Activated T-cell treated with anti-CD3 and anti-CD28 coated beads for 48 hours (primary cell): ENCODE results near the gene AMOTL1.
"Not testable (repeated sequence)": the region's sequence is repeated elsewhere in the genome, so short reads cannot be mapped to it uniquely, and the experiment has no call there.

Experiments used
- DNase-seq: peaks from one replicate; pipeline ENCODE4 v3.0.0-alpha.2; 2020; ENCODE audit warnings: low read depth

Gene AMOTL1

GRCh38 chr11:94793002-94793401, 24.8 kb downstream of the AMOTL1 start:
- no peak for DNase-seq

- DNase-seq, result no peak
Measured at GRCh38 chr11:94793822-94794221, 25.7 kb downstream of the AMOTL1 start.

GRCh38 chr11:94794287-94795168, 26.4 kb downstream of the AMOTL1 start:
- no peak for DNase-seq

GRCh38 chr11:94795476-94796189, 27.5 kb downstream of the AMOTL1 start:
- DNase-seq, result no peak

GRCh38 chr11:94796190-94796580, 28.0 kb downstream of the AMOTL1 start:
- no peak for DNase-seq

- DNase-seq, result no peak
Measured at GRCh38 chr11:94796863-94797262, 28.7 kb downstream of the AMOTL1 start.

GRCh38 chr11:94799726-94800125, 31.6 kb downstream of the AMOTL1 start:
- no peak for DNase-seq

- DNase-seq, result no peak
Measured at GRCh38 chr11:94800414-94800813, 32.3 kb downstream of the AMOTL1 start.

GRCh38 chr11:94801866-94802460, 33.8 kb downstream of the AMOTL1 start:
- no peak for DNase-seq

- no peak for DNase-seq
Measured at GRCh38 chr11:94802501-94802900, 34.3 kb downstream of the AMOTL1 start.

- DNase-seq, result no peak
Measured at GRCh38 chr11:94803491-94803890, 35.3 kb downstream of the AMOTL1 start.

GRCh38 chr11:94804874-94805273, 36.7 kb downstream of the AMOTL1 start:
- DNase-seq, result no peak

- no peak for DNase-seq
Measured at GRCh38 chr11:94806014-94806413, 37.9 kb downstream of the AMOTL1 start.

- no peak for DNase-seq
Measured at GRCh38 chr11:94806419-94806818, 38.3 kb downstream of the AMOTL1 start.

GRCh38 chr11:94809251-94809650, 41.1 kb downstream of the AMOTL1 start:
- DNase-seq, result no peak

GRCh38 chr11:94812724-94813720, 44.9 kb downstream of the AMOTL1 start:
- DNase-seq, result not testable (repeated sequence)

GRCh38 chr11:94814272-94814976, 46.3 kb downstream of the AMOTL1 start:
- no peak for DNase-seq

- no peak for DNase-seq
Measured at GRCh38 chr11:94815705-94816344, 47.7 kb downstream of the AMOTL1 start.

GRCh38 chr11:94820480-94820879, 52.3 kb downstream of the AMOTL1 start:
- no peak for DNase-seq

- DNase-seq, result no peak
Measured at GRCh38 chr11:94821439-94821838, 53.3 kb downstream of the AMOTL1 start.

GRCh38 chr11:94822080-94822479, 53.9 kb downstream of the AMOTL1 start:
- DNase-seq, result no peak
